Measurements from ENCODE around the gene NR4A1. TPM values are rescaled to one million over a fixed set of nuclear protein-coding genes. Genes with fewer than 3 reads are reported as not detected.

The NR4A1 gene
- total and polyA plus RNA-seq, 2 of the 13 experiments (the other 11 are each of a cell fraction or from before 2014, with no cell fraction given): 5.7 to 15.2 TPM

- TF ChIP-seq TRIM24 (CRISPR knock-in tag; IDR thresholded peaks at IDR 0.05): no peak
- TF ChIP-seq ZNF335 (CRISPR knock-in tag; IDR thresholded peaks at IDR 0.05): peak; percentile 31; the same call in 1 of the 2 replicates
- no peak for TF ChIP-seq ZNF253 (CRISPR knock-in tag; IDR thresholded peaks at IDR 0.05; ENCODE audit: borderline replicate concordance)
- TF ChIP-seq TBX2 (CRISPR knock-in tag; IDR thresholded peaks at IDR 0.05; ENCODE audit: borderline replicate concordance): peak; percentile 24; the same call in 1 of the 2 replicates
- TF ChIP-seq ZFP82 (CRISPR knock-in tag; IDR thresholded peaks at IDR 0.05; ENCODE audit: borderline replicate concordance): no peak
- TF ChIP-seq AHR (CRISPR knock-in tag; IDR thresholded peaks at IDR 0.05): no peak
- peak; percentile 23 for TF ChIP-seq PRPF4 (IDR thresholded peaks at IDR 0.05; ENCODE audit: low read depth, low read length, poor library complexity, severe bottlenecking)
- no peak for TF ChIP-seq ZNF83 (CRISPR knock-in tag; IDR thresholded peaks at IDR 0.05; ENCODE audit: borderline replicate concordance)
- no peak; the same call in 1 of the 2 replicates for TF ChIP-seq KDM5B (CRISPR knock-in tag; IDR thresholded peaks at IDR 0.05; ENCODE audit: borderline replicate concordance)
- TF ChIP-seq RFXAP (CRISPR knock-in tag; IDR thresholded peaks at IDR 0.05; ENCODE audit: borderline replicate concordance): no peak
- peak; percentile 68; the same call in 1 of the 2 replicates for TF ChIP-seq ZBTB7A (CRISPR knock-in tag; IDR thresholded peaks at IDR 0.05)
- TF ChIP-seq BRD4 (CRISPR knock-in tag; IDR thresholded peaks at IDR 0.05): no peak
- TF ChIP-seq ZNF616 (CRISPR knock-in tag; IDR thresholded peaks at IDR 0.05; ENCODE audit: low read depth): no peak
- TF ChIP-seq ZMAT3 (CRISPR knock-in tag; conservative IDR thresholded peaks at IDR 0.05): 0 out of 2 replicates have a peak, but pooled peaks have one; percentile 31
- no peak for TF ChIP-seq ZNF414 (CRISPR knock-in tag; IDR thresholded peaks at IDR 0.05)
- peak; percentile 76 for TF ChIP-seq POLR2G (IDR thresholded peaks at IDR 0.05; ENCODE audit: low read depth, low read length)
- no peak for TF ChIP-seq PPARG (CRISPR knock-in tag; conservative IDR thresholded peaks at IDR 0.05)
- no peak for TF ChIP-seq TCF7L2 (IDR thresholded peaks at IDR 0.05; ENCODE audit: low read depth, low read length)
- no peak for TF ChIP-seq ZNF607 (CRISPR knock-in tag; IDR thresholded peaks at IDR 0.05; ENCODE audit: borderline replicate concordance)
- peak; percentile 96 for TF ChIP-seq TFE3 (CRISPR knock-in tag; IDR thresholded peaks at IDR 0.05)
- TF ChIP-seq REL (CRISPR knock-in tag; conservative IDR thresholded peaks at IDR 0.05): no peak
- no peak for TF ChIP-seq MBNL3 (CRISPR knock-in tag; conservative IDR thresholded peaks at IDR 0.05)
- TF ChIP-seq MXD3 (CRISPR knock-in tag; IDR thresholded peaks at IDR 0.05): peak; percentile 61; the same call in 1 of the 2 replicates
- TF ChIP-seq ZNF800 (CRISPR knock-in tag; IDR thresholded peaks at IDR 0.05): no peak
- no peak; the same call in 1 of the 2 replicates for TF ChIP-seq GABPB1 (CRISPR knock-in tag; IDR thresholded peaks at IDR 0.05)
- TF ChIP-seq DRAP1 (CRISPR knock-in tag; IDR thresholded peaks at IDR 0.05): no peak
These were observed 41.1 kb upstream of the NR4A1 start (continued) for GRCh38 chr12:52010152-52010622.

Measured in HepG2 (cell line).